DOHH2 (cell line): ENCODE measurements around the gene SCYL3.

ENCODE experiments used
- CTCF ChIP-seq: fragments of 200-600 bp; sonication (generic); IDR thresholded peaks from one replicate; pipeline ENCODE4 v1.5.1; 2014; ENCODE audit warnings: antibody characterized with exemption, mild to moderate bottlenecking, low read depth, low read length; ENCODE audit not compliant: poor library complexity, severe bottlenecking
- EZH2phosphoT487 ChIP-seq: fragments of 200-600 bp; sonication (generic); IDR thresholded peaks from 2 replicates; pipeline ENCODE4 v1.6.1; 2017; ENCODE audit warnings: borderline replicate concordance, mild to moderate bottlenecking, antibody characterized with exemption, low read length, moderate library complexity, mixed read lengths

DNA sequence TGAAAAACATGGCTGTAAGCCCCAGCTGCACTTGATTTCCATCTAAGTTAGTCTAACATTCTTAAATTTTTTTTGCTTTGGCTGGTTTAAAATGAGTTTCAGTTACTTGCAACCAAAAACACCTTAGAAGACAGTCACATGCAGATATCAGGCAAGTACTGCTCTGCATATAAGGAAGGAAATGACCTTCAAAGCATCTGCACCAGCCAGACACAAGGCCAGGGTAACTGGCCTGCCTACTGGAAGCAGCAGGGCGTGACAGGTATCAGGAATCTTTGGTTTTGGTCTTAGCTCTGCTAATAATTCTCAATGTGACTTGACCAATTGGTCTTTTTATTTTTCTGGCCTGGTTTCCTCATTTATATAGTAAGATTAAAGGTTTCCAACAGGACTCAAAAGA lies 33.5 kb downstream of the SCYL3 start:
- TF ChIP-seq CTCF (no peak), EZH2phosphoT487 (no peak)
